GM13976 (cell line): ENCODE data around the gene BTK.
A peak's percentile ranks its signal among the peaks of the same experiment; 100 is the strongest.

Source experiments
- DNase-seq: peaks from one replicate; pipeline ENCODE4 v3.0.0; 2012; ENCODE audit warnings: low spot score
- in situ Hi-C: fragments of 300-500 bp; cut with MboI; formaldehyde crosslinking; loops from one replicate; pipeline ENCODE4 v1.12.0; 2022; ENCODE audit warnings: low sequenced_read_pairs, mixed read lengths, inconsistent platforms; ENCODE audit not compliant: unreplicated experiment
- TF ChIP-seq, protein P1 (sequence below): IDR thresholded peaks from 2 replicates; pipeline ENCODE4 v1.5.1; 2012; ENCODE audit warnings: borderline replicate concordance, mild to moderate bottlenecking; ENCODE audit not compliant: insufficient read depth; ENCODE audit errors: extremely low read depth, missing control alignments, control extremely low read depth

Gene BTK

DNA sequence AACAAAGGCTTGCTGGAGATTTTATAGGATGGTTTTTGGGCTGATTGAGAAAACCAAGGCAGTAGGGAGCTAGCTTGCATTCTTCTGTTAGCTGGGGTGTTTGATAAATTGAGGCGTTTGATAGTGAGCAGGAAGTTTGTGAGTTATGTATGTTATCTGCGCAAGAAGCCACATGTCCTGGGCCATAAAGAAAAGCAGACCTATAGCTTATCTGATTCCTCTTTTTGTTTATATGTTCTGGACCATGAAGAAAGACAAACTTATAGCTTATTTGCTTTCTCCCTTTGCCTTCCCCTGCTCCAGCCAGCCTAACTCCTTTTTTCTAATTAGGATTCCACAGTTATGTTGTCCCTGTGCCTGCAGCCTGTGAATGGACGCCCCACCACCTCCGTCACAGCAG, 31.2 kb upstream of the BTK start:
- DNase-seq: no peak
- in situ Hi-C loops: loop anchor here (10.0 kb wide), 1 partner anchor 378 kb away; no protein-coding TSS in a partner anchor
- TF ChIP-seq, protein P1, sequence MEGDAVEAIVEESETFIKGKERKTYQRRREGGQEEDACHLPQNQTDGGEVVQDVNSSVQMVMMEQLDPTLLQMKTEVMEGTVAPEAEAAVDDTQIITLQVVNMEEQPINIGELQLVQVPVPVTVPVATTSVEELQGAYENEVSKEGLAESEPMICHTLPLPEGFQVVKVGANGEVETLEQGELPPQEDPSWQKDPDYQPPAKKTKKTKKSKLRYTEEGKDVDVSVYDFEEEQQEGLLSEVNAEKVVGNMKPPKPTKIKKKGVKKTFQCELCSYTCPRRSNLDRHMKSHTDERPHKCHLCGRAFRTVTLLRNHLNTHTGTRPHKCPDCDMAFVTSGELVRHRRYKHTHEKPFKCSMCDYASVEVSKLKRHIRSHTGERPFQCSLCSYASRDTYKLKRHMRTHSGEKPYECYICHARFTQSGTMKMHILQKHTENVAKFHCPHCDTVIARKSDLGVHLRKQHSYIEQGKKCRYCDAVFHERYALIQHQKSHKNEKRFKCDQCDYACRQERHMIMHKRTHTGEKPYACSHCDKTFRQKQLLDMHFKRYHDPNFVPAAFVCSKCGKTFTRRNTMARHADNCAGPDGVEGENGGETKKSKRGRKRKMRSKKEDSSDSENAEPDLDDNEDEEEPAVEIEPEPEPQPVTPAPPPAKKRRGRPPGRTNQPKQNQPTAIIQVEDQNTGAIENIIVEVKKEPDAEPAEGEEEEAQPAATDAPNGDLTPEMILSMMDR: no peak

DNA sequence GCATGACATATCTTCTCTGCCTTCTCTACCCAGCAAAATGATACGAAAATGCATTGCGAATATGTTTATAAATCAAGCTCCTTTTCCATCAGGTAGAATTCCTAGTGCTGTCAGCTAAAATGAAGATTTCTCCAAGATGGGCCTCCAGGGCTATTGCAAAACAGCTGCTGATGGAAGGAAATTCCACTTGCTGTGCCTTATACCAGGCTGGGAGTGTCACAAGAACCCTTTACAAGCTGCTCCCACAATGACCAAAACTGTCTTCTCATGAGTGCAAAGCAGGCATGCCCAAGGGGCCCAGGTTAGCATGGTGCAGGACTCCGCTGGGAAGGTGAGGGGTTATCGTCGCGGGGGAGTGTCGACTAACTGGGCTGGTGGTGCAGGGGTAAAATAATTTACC, 30.7 kb upstream of the BTK start:
- TF ChIP-seq, protein P1: no peak
- DNase-seq: no peak
- in situ Hi-C loops: loop anchor here (10.0 kb wide), 1 partner anchor 378 kb away; no protein-coding TSS in a partner anchor

DNA sequence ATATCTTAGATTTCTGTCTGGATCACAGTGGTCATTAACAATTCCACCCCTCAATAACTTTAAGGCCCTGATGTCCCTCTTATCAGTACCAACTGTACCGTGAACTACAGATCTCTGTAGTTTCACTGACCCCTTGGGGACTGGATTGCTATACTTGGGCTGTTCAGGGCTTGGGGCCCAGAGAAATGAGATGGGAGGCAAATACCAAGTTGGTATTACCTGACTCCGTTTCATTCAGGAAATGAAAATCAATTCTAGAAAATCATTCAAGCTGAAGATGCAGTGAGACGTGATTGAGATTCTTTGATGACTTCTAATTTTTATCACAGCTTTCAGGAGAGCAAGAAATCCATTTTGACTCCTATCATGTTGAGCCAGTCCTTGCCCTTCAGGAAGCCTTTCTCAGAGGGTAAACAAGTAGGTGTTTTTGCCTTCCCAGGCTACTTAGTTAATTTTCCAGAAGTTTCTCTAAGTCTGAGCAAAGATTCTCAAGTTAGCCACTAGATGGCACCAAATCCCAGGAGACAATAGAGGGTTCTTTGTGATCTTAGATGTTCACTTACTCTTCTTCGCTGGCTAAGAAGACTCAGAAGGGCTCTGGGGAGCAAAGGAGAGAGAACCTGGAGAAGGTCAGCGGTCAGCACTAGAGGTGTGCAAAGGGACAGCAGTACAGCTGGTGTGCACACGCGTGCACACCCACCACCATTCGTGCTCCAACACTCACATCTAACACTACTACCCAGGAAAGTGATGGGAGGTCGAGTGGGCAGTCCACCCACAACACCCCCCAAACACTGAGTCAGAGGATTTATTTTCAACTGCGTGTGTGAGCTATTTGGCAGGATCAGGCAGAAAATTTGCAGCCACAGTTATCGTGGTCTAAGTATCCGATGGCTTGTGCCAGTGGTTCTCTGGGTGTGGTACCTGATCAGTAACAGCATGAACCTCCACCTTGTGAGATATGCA, 29.5 kb upstream of the BTK start:
- TF ChIP-seq, protein P1: peak; percentile 45
- in situ Hi-C loops: loop anchor here (10.0 kb wide), 1 partner anchor 379 kb away; no protein-coding TSS in a partner anchor
- DNase-seq: peak; percentile 65

DNA sequence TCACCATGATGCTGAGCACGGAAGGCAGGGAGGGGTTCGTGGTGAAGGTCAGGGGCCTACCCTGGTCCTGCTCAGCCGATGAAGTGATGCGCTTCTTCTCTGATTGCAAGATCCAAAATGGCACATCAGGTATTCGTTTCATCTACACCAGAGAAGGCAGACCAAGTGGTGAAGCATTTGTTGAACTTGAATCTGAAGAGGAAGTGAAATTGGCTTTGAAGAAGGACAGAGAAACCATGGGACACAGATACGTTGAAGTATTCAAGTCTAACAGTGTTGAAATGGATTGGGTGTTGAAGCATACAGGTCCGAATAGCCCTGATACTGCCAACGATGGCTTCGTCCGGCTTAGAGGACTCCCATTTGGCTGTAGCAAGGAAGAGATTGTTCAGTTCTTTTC, 26.0 kb upstream of the BTK start:
- in situ Hi-C loops: loop anchor here (10.0 kb wide), 1 partner anchor 383 kb away; no protein-coding TSS in a partner anchor
- no peak for DNase-seq

DNA sequence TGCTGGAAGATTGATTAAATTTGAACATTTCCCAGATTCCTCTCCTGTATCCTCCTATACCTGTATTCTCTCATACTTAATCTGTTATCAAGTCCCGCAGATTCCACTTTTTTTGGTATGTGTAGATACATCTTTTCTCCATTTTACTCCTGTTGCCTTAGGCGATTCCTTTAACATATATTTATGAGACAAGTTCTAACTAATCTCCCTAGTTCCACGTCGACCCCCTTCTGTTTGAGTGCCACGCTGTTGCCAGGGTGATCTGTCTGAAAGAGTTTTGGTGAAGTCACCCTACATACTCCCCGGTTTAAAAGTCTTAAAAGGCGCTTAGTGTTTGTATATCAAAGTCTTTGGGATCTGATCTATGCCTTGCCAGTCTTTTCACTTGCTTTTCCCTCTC, 24.5 kb upstream of the BTK start:
- TF ChIP-seq, protein P1: no peak
- in situ Hi-C loops: loop anchor here (10.0 kb wide), 1 partner anchor 384 kb away; no protein-coding TSS in a partner anchor
- DNase-seq: no peak

More for the DNA sequence above, 26.0 kb upstream of the BTK start:
- TF ChIP-seq, protein P1: no peak

DNA sequence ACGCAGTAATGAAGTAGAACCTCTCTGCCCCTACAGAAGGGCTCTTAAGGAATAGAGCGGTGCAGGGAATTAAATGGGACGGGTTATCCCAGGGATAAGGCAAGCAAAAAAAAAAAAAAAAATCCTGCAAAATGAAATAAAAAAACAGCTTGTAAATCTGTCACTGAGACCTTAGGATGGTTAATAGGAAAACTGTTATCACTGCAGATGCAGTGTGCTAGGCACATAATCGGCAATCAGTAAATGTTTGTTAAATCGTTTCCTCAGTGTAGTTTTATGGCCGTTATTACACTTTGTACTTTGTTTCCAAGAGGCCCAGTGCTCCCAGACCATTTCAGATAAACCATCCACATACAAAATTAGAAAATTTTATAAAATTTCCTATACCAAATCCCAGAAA, 23.1 kb upstream of the BTK start:
- in situ Hi-C loops: no loop called here
- TF ChIP-seq, protein P1: no peak
- no peak for DNase-seq
